BJ (cell line): Measurements from ENCODE around the gene SELENOF. TPM values are rescaled to one million over a fixed set of nuclear protein-coding genes. Genes with fewer than 3 reads are reported as not detected.

Experiments used
- CTCF ChIA-PET: fragments of 350-600 bp; formaldehyde crosslinking; extraction: SDS; loops from one replicate; lab custom pipeline; 2021; ENCODE audit warnings: antibody characterized with exemption, inconsistent platforms; lab: Yijun Ruan, JAX
- POLR2A ChIA-PET: fragments of 300-600 bp; sonication (Branson Sonifier 250); formaldehyde crosslinking; extraction: SDS; loops from one replicate; lab custom pipeline; 2021; ENCODE audit warnings: antibody characterized with exemption; lab: Charles Lee
- DNase-seq: peaks from one replicate; pipeline ENCODE4 v3.0.0-alpha.2; 2011; ENCODE audit warnings: low read depth
- H3K27me3 ChIP-seq: 2 replicates; pipeline ENCODE4 v1.6.0; 2011; ENCODE audit warnings: low read length; ENCODE audit not compliant: control insufficient read depth, insufficient read depth
- H3K36me3 ChIP-seq: 2 replicates; pipeline ENCODE4 v1.5.1; 2011; ENCODE audit warnings: low read length; ENCODE audit not compliant: control insufficient read depth, insufficient read depth
- H3K4me3 ChIP-seq: 2 replicates; pipeline ENCODE4 v1.5.1; 2011; ENCODE audit warnings: low read depth, mild to moderate bottlenecking, control low read depth, low read length
- polyA plus RNA-seq: library from polyadenylated mRNA; depleted of rRNA; stranded (reverse); fragments of >200 nt; gene quantifications from 2 replicates; pipeline ENCODE4 v1.2.3, GENCODE V29; 2011
- TF ChIP-seq, protein P1 (sequence below): IDR thresholded peaks from 2 replicates; pipeline ENCODE4 v1.5.1; 2011; ENCODE audit warnings: low read depth, mild to moderate bottlenecking, control low read depth, inconsistent platforms, low read length, moderate library complexity; ENCODE audit not compliant: insufficient read depth

The SELENOF gene
- polyA plus RNA-seq, 1 experiment, result 115 TPM

DNA sequence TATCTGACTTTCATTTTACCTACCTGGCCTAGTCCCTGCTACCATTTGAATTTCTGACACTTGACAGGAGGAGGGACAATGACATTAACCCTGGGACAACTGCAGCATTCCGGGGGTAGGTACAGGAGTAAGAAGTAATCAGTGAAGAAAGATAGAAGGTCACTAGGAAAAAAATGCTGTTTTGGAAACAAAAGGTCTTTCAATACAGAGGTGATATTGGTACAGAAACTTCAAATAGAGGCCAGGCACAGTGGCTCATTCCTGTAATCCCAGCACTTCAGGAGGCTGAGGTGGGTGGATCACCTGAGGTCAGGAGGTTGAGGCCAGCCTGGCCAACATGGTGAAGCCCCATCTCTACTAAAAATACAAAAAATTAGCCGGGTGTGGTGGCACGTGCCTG is 68.4 kb downstream of the SELENOF start:
- no peaks in the 10 kb centered on the region for H3K27me3 ChIP-seq
- no peak for DNase-seq
- POLR2A ChIA-PET, result interaction anchor here (1.0 kb wide), 1 partner anchor 11 kb away, joined by 4 read pairs; no protein-coding TSS in a partner anchor
- TF ChIP-seq, protein P1, sequence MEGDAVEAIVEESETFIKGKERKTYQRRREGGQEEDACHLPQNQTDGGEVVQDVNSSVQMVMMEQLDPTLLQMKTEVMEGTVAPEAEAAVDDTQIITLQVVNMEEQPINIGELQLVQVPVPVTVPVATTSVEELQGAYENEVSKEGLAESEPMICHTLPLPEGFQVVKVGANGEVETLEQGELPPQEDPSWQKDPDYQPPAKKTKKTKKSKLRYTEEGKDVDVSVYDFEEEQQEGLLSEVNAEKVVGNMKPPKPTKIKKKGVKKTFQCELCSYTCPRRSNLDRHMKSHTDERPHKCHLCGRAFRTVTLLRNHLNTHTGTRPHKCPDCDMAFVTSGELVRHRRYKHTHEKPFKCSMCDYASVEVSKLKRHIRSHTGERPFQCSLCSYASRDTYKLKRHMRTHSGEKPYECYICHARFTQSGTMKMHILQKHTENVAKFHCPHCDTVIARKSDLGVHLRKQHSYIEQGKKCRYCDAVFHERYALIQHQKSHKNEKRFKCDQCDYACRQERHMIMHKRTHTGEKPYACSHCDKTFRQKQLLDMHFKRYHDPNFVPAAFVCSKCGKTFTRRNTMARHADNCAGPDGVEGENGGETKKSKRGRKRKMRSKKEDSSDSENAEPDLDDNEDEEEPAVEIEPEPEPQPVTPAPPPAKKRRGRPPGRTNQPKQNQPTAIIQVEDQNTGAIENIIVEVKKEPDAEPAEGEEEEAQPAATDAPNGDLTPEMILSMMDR, result no peak
- H3K4me3 ChIP-seq, result no peak overlapping the region
- H3K36me3 ChIP-seq, result no peaks in the 10 kb centered on the region
- CTCF ChIA-PET, result interaction anchor here (1.4 kb wide), 1 partner anchor 12 kb away, joined by 5 read pairs; no protein-coding TSS in a partner anchor

DNA sequence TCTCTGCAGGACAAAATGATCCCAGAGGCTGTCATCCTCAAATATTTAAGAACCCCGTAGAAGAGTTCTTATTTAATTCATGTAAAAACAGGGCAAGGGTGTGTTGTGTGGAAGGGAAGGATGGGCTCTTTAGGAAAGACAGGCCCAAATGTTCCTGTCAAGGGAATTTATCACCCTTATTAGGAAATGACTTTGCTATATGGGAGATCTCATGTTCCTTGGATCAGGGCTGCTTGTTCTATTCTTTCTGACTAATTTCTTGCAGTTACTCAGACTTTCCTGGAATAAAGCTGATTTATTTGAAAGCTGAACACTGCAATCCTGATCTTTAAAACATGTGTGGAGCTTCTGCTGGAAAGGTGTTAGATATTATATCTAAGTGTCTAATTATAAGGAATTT is 72.8 kb downstream of the SELENOF start:
- no peak for DNase-seq
- TF ChIP-seq, protein P1, result no peak
- ChIA-PET POLR2A (interaction anchor here (0.6 kb wide), 1 partner anchor 91 kb away, joined by 3 read pairs; no protein-coding TSS in a partner anchor), CTCF (interaction anchor here (0.6 to 1.3 kb wide), 2 partner anchors 8 to 71 kb away, joined by 3 read pairs; no protein-coding TSS in a partner anchor)
- Histone ChIP-seq H3K4me3 (no peak overlapping the region), H3K27me3 (no peaks in the 10 kb centered on the region), H3K36me3 (no peaks in the 10 kb centered on the region)

DNA sequence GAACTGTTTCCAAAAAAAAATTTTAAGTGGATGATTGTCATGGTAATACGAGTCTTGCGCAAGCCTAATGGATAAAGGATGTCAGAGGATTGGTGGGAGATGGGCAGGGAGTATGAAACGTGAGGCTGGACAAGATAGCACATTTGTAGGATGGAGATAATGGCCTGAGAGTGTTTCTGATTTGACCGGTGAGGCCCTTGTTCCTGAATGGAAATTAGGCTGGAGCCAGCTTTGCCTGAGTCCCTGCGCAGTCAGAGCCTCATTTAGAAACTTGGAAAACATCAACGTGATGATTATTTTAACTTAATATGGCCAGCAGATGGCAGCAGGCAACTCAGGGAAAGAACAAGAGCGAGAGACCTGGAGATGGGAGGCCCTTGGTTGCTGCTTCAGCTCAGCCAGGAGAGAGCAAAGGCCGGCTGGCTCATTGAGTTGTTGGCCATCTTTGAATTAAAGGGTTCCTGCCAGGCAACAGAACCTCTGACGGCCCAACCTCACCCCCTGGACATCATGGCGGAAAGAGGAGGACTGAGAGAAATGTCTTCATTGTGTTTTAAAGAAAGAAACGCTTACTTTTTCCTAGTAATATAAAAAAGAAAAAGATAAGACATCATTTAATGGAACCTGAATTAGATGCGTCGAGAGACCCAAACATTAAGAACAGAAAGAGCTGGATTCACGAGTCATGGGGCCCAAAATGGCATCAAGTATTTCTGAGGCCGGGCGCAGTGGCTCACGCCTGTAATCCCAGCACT is 80.3 kb downstream of the SELENOF start:
- Histone ChIP-seq H3K4me3 (no peak overlapping the region), H3K27me3 (no peaks in the 10 kb centered on the region), H3K36me3 (no peaks in the 10 kb centered on the region)
- ChIA-PET CTCF (interaction anchor here (0.5 to 3.9 kb wide), 23 partner anchors 8 to 253 kb away, joined by 3 to 42 read pairs (median 4); partner anchors contain the start of gene SH3GLB1), POLR2A (interaction anchor here (0.8 kb wide), 1 partner anchor 254 kb away, joined by 3 read pairs; no protein-coding TSS in a partner anchor)
- TF ChIP-seq, protein P1, result peak; percentile 57
- DNase-seq, result peak; percentile 26

DNA sequence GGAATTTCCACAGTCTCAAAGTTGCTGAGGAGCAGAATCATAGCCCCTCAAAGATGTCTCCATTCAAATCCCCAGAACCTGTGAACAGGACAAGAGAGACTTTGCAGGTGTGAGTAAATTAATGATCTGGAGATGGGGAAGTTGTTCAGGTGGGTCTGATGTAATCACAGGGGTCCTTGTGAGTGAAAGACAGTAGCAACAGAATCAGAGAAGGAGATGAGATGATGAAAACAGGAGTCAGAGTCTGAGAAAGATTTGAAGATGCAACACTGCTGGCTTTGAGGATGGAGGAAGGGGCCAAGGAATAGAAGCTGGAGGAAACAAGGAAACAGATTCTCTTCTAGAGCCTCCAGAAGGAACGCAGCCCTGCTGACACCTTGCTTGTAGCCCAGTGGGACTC is 81.5 kb downstream of the SELENOF start:
- CTCF ChIA-PET, result interaction anchor here (2.0 to 3.9 kb wide), 3 partner anchors 130 to 251 kb away, joined by 5 to 42 read pairs (median 32); no protein-coding TSS in a partner anchor
- no peaks in the 10 kb centered on the region for H3K27me3 ChIP-seq
- H3K4me3 ChIP-seq, result no peak overlapping the region
- TF ChIP-seq, protein P1, result no peak
- POLR2A ChIA-PET, result no interaction called here
- H3K36me3 ChIP-seq, result no peaks in the 10 kb centered on the region
- DNase-seq, result no peak

DNA sequence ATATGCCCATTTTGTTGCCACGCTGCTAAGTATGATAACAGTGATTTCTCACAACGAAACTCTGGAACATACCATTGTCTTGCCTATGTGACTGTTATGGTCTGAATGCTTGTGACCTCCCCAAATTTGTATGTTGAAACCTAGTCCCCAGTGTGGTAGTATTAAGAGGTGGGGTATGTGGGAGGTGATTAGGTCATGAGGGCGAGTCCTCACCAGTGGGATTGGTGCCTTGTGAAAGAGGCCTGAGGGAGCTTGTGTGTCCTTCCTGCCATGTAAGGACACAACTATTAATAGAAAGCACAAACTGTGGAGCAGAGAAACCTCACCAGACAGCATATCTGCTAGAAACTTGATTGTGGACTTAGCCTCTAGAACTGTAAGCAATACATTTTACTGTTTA is 84.6 kb downstream of the SELENOF start:
- POLR2A ChIA-PET, result interaction anchor here (0.7 kb wide), 1 partner anchor 164 kb away, joined by 3 read pairs; no protein-coding TSS in a partner anchor
- DNase-seq, result no peak
- no peaks in the 10 kb centered on the region for H3K27me3 ChIP-seq

More for the DNA sequence above, 84.6 kb downstream of the SELENOF start:
- CTCF ChIA-PET, result interaction anchor here (1.5 to 2.4 kb wide), 3 partner anchors 10 to 449 kb away, joined by 3 to 11 read pairs (median 5); no protein-coding TSS in a partner anchor
- TF ChIP-seq, protein P1, result no peak
- Histone ChIP-seq H3K36me3 (no peaks in the 10 kb centered on the region), H3K4me3 (no peak overlapping the region)
